ENCODE results near the gene EGLN1.

DNA sequence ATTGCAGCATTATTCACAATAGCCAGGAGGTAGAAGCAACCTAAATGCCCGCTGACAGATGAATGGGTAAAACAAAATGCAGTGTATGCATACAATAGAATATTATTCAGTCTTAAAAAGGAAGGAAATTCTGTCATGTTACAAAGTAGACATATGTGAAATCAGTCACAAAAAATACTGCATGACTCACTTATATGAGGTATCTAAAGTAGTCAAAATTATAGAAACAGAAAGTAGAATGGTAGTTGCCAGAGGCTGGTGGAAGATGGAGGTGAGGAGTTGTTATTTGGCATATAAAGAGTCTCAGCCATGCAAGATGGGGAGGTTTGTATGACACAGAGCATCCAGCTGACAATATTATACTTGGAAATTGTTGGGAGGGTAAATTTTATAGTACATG lies 43.0 kb upstream of the EGLN1 start:
- TF ChIP-seq CTCF (IDR thresholded peaks at IDR 0.05), result no peak
- TF ChIP-seq ZFX (IDR thresholded peaks at IDR 0.05; ENCODE audit: borderline replicate concordance), result no peak

All from 22Rv1 (cell line).